ENCODE measurements around the gene SEC14L1. TPM values are rescaled to one million over a fixed set of nuclear protein-coding genes. Genes with fewer than 3 reads are reported as not detected.

Gene SEC14L1
- polyA plus RNA-seq, 3 donors from 2014 or later: 14.8 to 25.6 (median 19.4) TPM

- peaks cover 46 to 58% of the 10 kb centered on the region in 2 donors for H3K4me1 Mint-ChIP-seq
- no peak overlapping the region for H3K4me3 Mint-ChIP-seq
- peaks cover 0 to 6% (median 0%) of the 10 kb centered on the region in 3 donors for H3K27me3 Mint-ChIP-seq (ENCODE audit: low read depth in 3 of 3)
- no peak for DNase-seq
- H3K36me3 Mint-ChIP-seq: peaks cover 20 to 24% (median 22%) of the 10 kb centered on the region in 3 donors
- peak overlapping the region in 3 of 6 donors; percentile 18 to 74 (median 24) for H3K27ac Mint-ChIP-seq
- peaks cover 3 to 20% (median 12%) of the 10 kb centered on the region in 6 donors for H3K9me3 Mint-ChIP-seq
Observed at GRCh38 chr17:77163511-77164280, 22.9 kb downstream of the SEC14L1 start.

GRCh38 chr17:77164483-77165091, 23.8 kb downstream of the SEC14L1 start:
- Mint-ChIP-seq H3K36me3 (peaks cover 22 to 31% (median 24%) of the 10 kb centered on the region in 3 donors), H3K27me3 (ENCODE audit: low read depth in 3 of 3) (peaks cover 0 to 6% (median 0%) of the 10 kb centered on the region in 3 donors), H3K27ac (peak overlapping the region in 4 of 6 donors; percentile 24 to 74 (median 68)), H3K4me3 (no peak overlapping the region), H3K9me3 (peaks cover 6 to 20% (median 12%) of the 10 kb centered on the region in 6 donors), H3K4me1 (peaks cover 48 to 62% of the 10 kb centered on the region in 2 donors)
- DNase-seq: no peak

- Mint-ChIP-seq H3K4me1 (peaks cover 45 to 62% of the 10 kb centered on the region in 2 donors), H3K27ac (peak overlapping the region in 5 of 6 donors; percentile 24 to 74 (median 37)), H3K36me3 (peaks cover 22 to 33% (median 25%) of the 10 kb centered on the region in 3 donors), H3K27me3 (ENCODE audit: low read depth in 3 of 3) (peaks cover 0 to 6% (median 3%) of the 10 kb centered on the region in 3 donors), H3K4me3 (no peak overlapping the region), H3K9me3 (peaks cover 6 to 20% (median 12%) of the 10 kb centered on the region in 6 donors)
- DNase-seq: no peak
Observed at GRCh38 chr17:77165577-77165976, 24.8 kb downstream of the SEC14L1 start.

- peaks cover 35 to 54% of the 10 kb centered on the region in 2 donors for H3K4me1 Mint-ChIP-seq
- no peak for DNase-seq
- peak overlapping the region; percentile 8 to 67 (median 29) for H3K27ac Mint-ChIP-seq
- H3K36me3 Mint-ChIP-seq: peaks cover 22 to 37% (median 25%) of the 10 kb centered on the region in 3 donors
- H3K4me3 Mint-ChIP-seq: no peak overlapping the region
- H3K9me3 Mint-ChIP-seq: peaks cover 9 to 20% (median 12%) of the 10 kb centered on the region in 6 donors
- H3K27me3 Mint-ChIP-seq (ENCODE audit: low read depth in 3 of 3): peaks cover 0 to 3% (median 3%) of the 10 kb centered on the region in 3 donors
Observed at GRCh38 chr17:77167472-77168306, 26.9 kb downstream of the SEC14L1 start.

GRCh38 chr17:77173104-77173503, 32.3 kb downstream of the SEC14L1 start:
- Mint-ChIP-seq H3K36me3 (peaks cover 16 to 40% (median 36%) of the 10 kb centered on the region in 3 donors), H3K4me1 (peaks cover 13 to 36% of the 10 kb centered on the region in 2 donors), H3K9me3 (peaks cover 9 to 30% (median 24%) of the 10 kb centered on the region in 6 donors), H3K27me3 (ENCODE audit: low read depth in 3 of 3) (peaks cover 0 to 3% (median 2%) of the 10 kb centered on the region in 3 donors), H3K27ac (peak overlapping the region in 1 of 6 donors; percentile 42), H3K4me3 (no peak overlapping the region)
- no peak for DNase-seq

GRCh38 chr17:77174928-77175661, 34.3 kb downstream of the SEC14L1 start:
- no peak overlapping the region for H3K4me3 Mint-ChIP-seq
- H3K9me3 Mint-ChIP-seq: peaks cover 2 to 25% (median 22%) of the 10 kb centered on the region in 6 donors
- DNase-seq: no peak
- H3K36me3 Mint-ChIP-seq: peaks cover 10 to 26% (median 25%) of the 10 kb centered on the region in 3 donors
- H3K27ac Mint-ChIP-seq: peak overlapping the region in 2 of 6 donors; percentile 35 to 40
- H3K4me1 Mint-ChIP-seq: peaks cover 13 to 38% of the 10 kb centered on the region in 2 donors
- peaks cover 0 to 7% (median 2%) of the 10 kb centered on the region in 3 donors for H3K27me3 Mint-ChIP-seq (ENCODE audit: low read depth in 3 of 3)

GRCh38 chr17:77177002-77177741, 36.4 kb downstream of the SEC14L1 start:
- DNase-seq: no peak
- Mint-ChIP-seq H3K4me1 (peaks cover 30 to 31% of the 10 kb centered on the region in 2 donors), H3K9me3 (peaks cover 2 to 25% (median 22%) of the 10 kb centered on the region in 6 donors), H3K4me3 (no peak overlapping the region), H3K27me3 (ENCODE audit: low read depth in 3 of 3) (peaks cover 0 to 5% (median 5%) of the 10 kb centered on the region in 3 donors), H3K27ac (peak overlapping the region in 1 of 6 donors; percentile 45), H3K36me3 (peaks cover 10 to 26% (median 22%) of the 10 kb centered on the region in 3 donors)

GRCh38 chr17:77178050-77178449, 37.3 kb downstream of the SEC14L1 start:
- Mint-ChIP-seq H3K9me3 (peaks cover 0 to 24% (median 21%) of the 10 kb centered on the region in 6 donors), H3K4me1 (peaks cover 25 to 38% of the 10 kb centered on the region in 2 donors), H3K36me3 (peaks cover 10 to 24% (median 20%) of the 10 kb centered on the region in 3 donors), H3K27ac (peak overlapping the region in 4 of 6 donors; percentile 6 to 45 (median 22)), H3K27me3 (ENCODE audit: low read depth in 3 of 3) (peaks cover 0 to 5% (median 5%) of the 10 kb centered on the region in 3 donors), H3K4me3 (no peak overlapping the region)
- DNase-seq: no peak

- no peak for DNase-seq
- Mint-ChIP-seq H3K9me3 (peaks cover 0 to 18% (median 16%) of the 10 kb centered on the region in 6 donors), H3K4me3 (no peak overlapping the region), H3K27me3 (ENCODE audit: low read depth in 3 of 3) (peaks cover 0 to 5% (median 5%) of the 10 kb centered on the region in 3 donors), H3K27ac (peak overlapping the region in 1 of 6 donors; percentile 12), H3K36me3 (peaks cover 10 to 19% (median 15%) of the 10 kb centered on the region in 3 donors), H3K4me1 (peaks cover 25 to 40% of the 10 kb centered on the region in 2 donors)
Observed at GRCh38 chr17:77178563-77178962, 37.8 kb downstream of the SEC14L1 start.

- peak overlapping the region in 3 of 6 donors; percentile 14 to 43 (median 41) for H3K27ac Mint-ChIP-seq
- H3K36me3 Mint-ChIP-seq: peaks cover 0 to 4% (median 2%) of the 10 kb centered on the region in 3 donors
- H3K27me3 Mint-ChIP-seq (ENCODE audit: low read depth in 3 of 3): peaks cover 0 to 5% (median 3%) of the 10 kb centered on the region in 3 donors
- DNase-seq: no peak
- H3K9me3 Mint-ChIP-seq: peaks cover 0 to 1% (median 0%) of the 10 kb centered on the region in 6 donors
- H3K4me1 Mint-ChIP-seq: peaks cover 25 to 40% of the 10 kb centered on the region in 2 donors
- no peak overlapping the region for H3K4me3 Mint-ChIP-seq
Observed at GRCh38 chr17:77180503-77181357, 40.0 kb downstream of the SEC14L1 start.
